Gastrocnemius medialis (tissue), 4 donors: ENCODE data around the gene SPR. TPM values are rescaled to one million over a fixed set of nuclear protein-coding genes. Genes with fewer than 3 reads are reported as not detected.
A peak's percentile ranks its signal among the peaks of the same experiment; 100 is the strongest.

Experiments used
- ATAC-seq, 2 donors: fragments of 150-250 bp; one replicate each; pipeline ENCODE4 v1.9.1; 2016
- DNase-seq, 2 donors: peaks; one replicate each; pipeline ENCODE4 v3.0.0-alpha.2; 2019
- H3K27ac ChIP-seq, 4 donors: fragments of 200-600 bp; sonication (generic); 1 replicate in 1 of 4; 2 replicates in 3 of 4; pipeline ENCODE4 v1.5.1; 2016 to 2018; ENCODE audit warnings: mild to moderate bottlenecking in 2 of 4, moderate library complexity in 1 of 4
- H3K27me3 ChIP-seq, 3 donors: fragments of 200-600 bp; sonication (generic) in 2 of 3; 1 replicate in 1 of 3; 2 replicates in 2 of 3; pipeline versions ENCODE4 v1.5.1 to v1.6.0; 2016 to 2019; ENCODE audit warnings: mild to moderate bottlenecking in 1 of 3, moderate library complexity in 1 of 3
- H3K36me3 ChIP-seq, 2 donors: fragments of 200-600 bp; sonication (generic) in 1 of 2; one replicate each; pipeline ENCODE4 v1.5.1; 2017 to 2018
- H3K4me1 ChIP-seq, 2 donors: fragments of 200-600 bp; sonication (generic) in 1 of 2; one replicate each; pipeline ENCODE4 v1.5.1; 2016 to 2017; ENCODE audit warnings: mild to moderate bottlenecking in 2 of 2
- H3K4me3 ChIP-seq, 4 donors: fragments of 200-600 bp; sonication (generic) in 3 of 4; 1 replicate in 1 of 4; 2 replicates in 3 of 4; pipeline ENCODE4 v1.5.1; 2016 to 2019; ENCODE audit warnings: mild to moderate bottlenecking in 2 of 4
- H3K9me3 ChIP-seq, 3 donors: fragments of 200-600 bp; sonication (generic) in 2 of 3; 1 replicate in 1 of 3; 2 replicates in 2 of 3; pipeline ENCODE4 v1.5.1; 2016 to 2019
- CTCF ChIP-seq, 5 experiments: fragments of 450-650 bp in 3 of 5; fragments of 200-600 bp in 2 of 5; sonication (generic) in 2 of 5; IDR thresholded peaks in 4 of 5; conservative IDR thresholded peaks in 1 of 5; 1 replicate in 4 of 5; 2 replicates in 1 of 5; pipeline ENCODE4 v1.5.1; 2016 to 2019; ENCODE audit warnings: antibody characterized with exemption in 5 of 5, mild to moderate bottlenecking in 3 of 5, moderate library complexity in 3 of 5
- POLR2A ChIP-seq, 2 donors: fragments of 450-650 bp; IDR thresholded peaks; one replicate each; pipeline ENCODE4 v1.6.1; 2017; ENCODE audit warnings: antibody characterized with exemption in 2 of 2, mild to moderate bottlenecking in 2 of 2, moderate library complexity in 2 of 2
- in situ Hi-C, 4 donors: fragments of 200-750 bp; cut with MboI; loops; one replicate each; pipeline versions ENCODE4 v1.15.0 to v1.8.0; 2017; ENCODE audit warnings: low sequenced_read_pairs in 4 of 4
- intact Hi-C: fragments of 100-400 bp; cut with DNase I; formaldehyde crosslinking; loops from one replicate; pipeline ENCODE4 v1.15.1; 2023; ENCODE audit warnings: low total_unique reads
- total RNA-seq, 4 donors: library from RNA; depleted of rRNA; stranded (reverse); fragments of >200 nt; gene quantifications; one replicate each; pipeline versions ENCODE4 v1.1.0 to v1.2.3, GENCODE V29; 2016

Gene SPR
- total RNA-seq, 4 donors from 2014 or later, result 22.8 to 71.0 (median 33.6) TPM

- no peak overlapping the region for H3K4me3 ChIP-seq
- no peaks in the 10 kb centered on the region for H3K9me3 ChIP-seq
- DNase-seq (no peak), ATAC-seq (no peak)
- TF ChIP-seq POLR2A (IDR thresholded peaks at IDR 0.05) (no peak), CTCF (IDR thresholded peaks at IDR 0.05 in 4 of 5, conservative IDR thresholded peaks at IDR 0.05 in 1 of 5) (no peak)
- no peak overlapping the region for H3K27ac ChIP-seq
- peaks cover 0 to 13% of the 10 kb centered on the region in 2 donors for H3K36me3 ChIP-seq
- peaks cover 17 to 39% of the 10 kb centered on the region in 2 donors for H3K4me1 ChIP-seq
- H3K27me3 ChIP-seq, result peaks cover 3 to 7% (median 5%) of the 10 kb centered on the region in 3 donors
- intact Hi-C loops, result loop anchor here (10.0 kb wide), 1 partner anchor 84 kb away; no protein-coding TSS in a partner anchor
- in situ Hi-C loops, result loop anchor here in 1 of 4 donors (25.0 kb wide), 1 partner anchor 271 kb away; no protein-coding TSS in a partner anchor
Observed at GRCh38 chr2:72891091-72891818, 4.0 kb downstream of the SPR start.

- Histone ChIP-seq H3K27me3 (peaks cover 3 to 7% (median 5%) of the 10 kb centered on the region in 3 donors), H3K9me3 (no peaks in the 10 kb centered on the region), H3K4me3 (no peak overlapping the region), H3K27ac (no peak overlapping the region), H3K36me3 (peaks cover 0 to 13% of the 10 kb centered on the region in 2 donors), H3K4me1 (peaks cover 17 to 32% of the 10 kb centered on the region in 2 donors)
- in situ Hi-C loops (loop anchor here in 1 of 4 donors (25.0 kb wide), 1 partner anchor 270 kb away; no protein-coding TSS in a partner anchor), intact Hi-C loops (loop anchor here (2.0 to 10.0 kb wide), 2 partner anchors 82 to 270 kb away; no protein-coding TSS in a partner anchor)
- TF ChIP-seq CTCF (IDR thresholded peaks at IDR 0.05 in 4 of 5, conservative IDR thresholded peaks at IDR 0.05 in 1 of 5) (peak in 4 of 5 experiments; percentile 32 to 67 (median 62)), POLR2A (IDR thresholded peaks at IDR 0.05) (no peak)
- DNase-seq (peak in 1 of 2 donors; percentile 49), ATAC-seq (peak; percentile 31 to 42)
Observed at GRCh38 chr2:72892506-72893173, 5.4 kb downstream of the SPR start.

- Histone ChIP-seq H3K4me3 (no peak overlapping the region), H3K27me3 (peaks cover 3 to 10% (median 5%) of the 10 kb centered on the region in 3 donors), H3K4me1 (peaks cover 8 to 23% of the 10 kb centered on the region in 2 donors), H3K36me3 (peaks cover 0 to 13% of the 10 kb centered on the region in 2 donors), H3K9me3 (no peaks in the 10 kb centered on the region), H3K27ac (no peak overlapping the region)
- in situ Hi-C loops (loop anchor here in 1 of 4 donors (25.0 kb wide), 1 partner anchor 269 kb away; no protein-coding TSS in a partner anchor), intact Hi-C loops (loop anchor here (2.0 to 10.0 kb wide), 2 partner anchors 81 to 269 kb away; no protein-coding TSS in a partner anchor)
- peak in 1 of 2 donors; percentile 54 for ATAC-seq
- DNase-seq, result no peak
- TF ChIP-seq CTCF (IDR thresholded peaks at IDR 0.05 in 4 of 5, conservative IDR thresholded peaks at IDR 0.05 in 1 of 5), result peak in 4 of 5 experiments; percentile 18 to 46 (median 34)
- TF ChIP-seq POLR2A (IDR thresholded peaks at IDR 0.05), result no peak
Observed at GRCh38 chr2:72893594-72894319, 6.5 kb downstream of the SPR start.

GRCh38 chr2:72894514-72894913 lies 7.3 kb downstream of the SPR start:
- intact Hi-C loops, result loop anchor here (10.0 kb wide), 1 partner anchor 80 kb away; no protein-coding TSS in a partner anchor
- Histone ChIP-seq H3K4me1 (peaks cover 5 to 16% of the 10 kb centered on the region in 2 donors), H3K4me3 (no peak overlapping the region), H3K9me3 (no peaks in the 10 kb centered on the region), H3K36me3 (peaks cover 0 to 13% of the 10 kb centered on the region in 2 donors), H3K27ac (no peak overlapping the region), H3K27me3 (peaks cover 3 to 10% (median 5%) of the 10 kb centered on the region in 3 donors)
- in situ Hi-C loops, result loop anchor here in 1 of 4 donors (25.0 kb wide), 1 partner anchor 268 kb away; no protein-coding TSS in a partner anchor
- ATAC-seq (no peak), DNase-seq (no peak)
- no peak for TF ChIP-seq CTCF (IDR thresholded peaks at IDR 0.05 in 4 of 5, conservative IDR thresholded peaks at IDR 0.05 in 1 of 5)
- TF ChIP-seq POLR2A (IDR thresholded peaks at IDR 0.05), result no peak
